T-helper 22 cell (primary cell): ENCODE results near the gene NCK2.
A peak's percentile ranks its signal among the peaks of the same experiment; 100 is the strongest.

Experiments
- DNase-seq: peaks from one replicate; pipeline ENCODE4 v3.0.0-alpha.2; 2020; ENCODE audit warnings: low read depth

NCK2 gene

DNA sequence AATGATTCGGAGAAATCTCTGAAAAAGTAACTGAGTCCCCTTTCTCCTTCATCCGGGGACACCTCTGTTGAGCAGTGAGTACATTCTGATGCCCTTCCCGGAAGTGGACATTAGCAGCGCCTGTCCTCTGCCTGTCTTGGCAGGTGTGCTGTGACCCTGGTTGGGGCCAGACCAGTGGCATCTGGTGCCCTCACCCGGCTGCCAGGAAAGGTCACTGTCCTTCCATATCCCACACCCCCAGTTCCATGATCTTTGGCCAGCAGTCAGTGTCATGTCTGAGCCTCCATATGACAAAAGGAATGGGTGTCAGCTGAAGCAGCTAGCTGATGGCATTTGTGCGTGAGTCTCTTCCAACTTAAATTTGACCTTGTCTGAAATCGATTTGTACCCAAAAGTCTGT lies 128.1 kb downstream of the NCK2 start:
- no peak for DNase-seq

DNA sequence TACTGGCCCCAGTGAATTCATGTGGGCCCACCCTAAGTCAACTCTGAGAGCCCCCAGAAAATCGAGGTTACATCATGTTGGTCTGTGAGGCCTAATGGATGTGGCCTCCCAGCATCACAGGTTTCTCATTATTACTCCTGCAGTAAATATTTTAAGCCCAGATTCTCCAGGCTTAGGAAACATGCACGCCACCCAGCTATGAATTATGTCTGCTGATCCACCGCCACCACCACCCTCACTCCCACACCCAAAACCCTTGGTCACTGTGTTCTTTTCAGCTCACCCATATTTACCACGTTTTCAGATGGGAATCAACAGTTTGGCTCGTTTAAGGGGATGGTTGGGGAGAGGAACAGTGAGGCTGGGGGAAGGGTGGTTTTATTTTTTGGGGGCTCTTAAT lies 128.6 kb downstream of the NCK2 start:
- no peak for DNase-seq

DNA sequence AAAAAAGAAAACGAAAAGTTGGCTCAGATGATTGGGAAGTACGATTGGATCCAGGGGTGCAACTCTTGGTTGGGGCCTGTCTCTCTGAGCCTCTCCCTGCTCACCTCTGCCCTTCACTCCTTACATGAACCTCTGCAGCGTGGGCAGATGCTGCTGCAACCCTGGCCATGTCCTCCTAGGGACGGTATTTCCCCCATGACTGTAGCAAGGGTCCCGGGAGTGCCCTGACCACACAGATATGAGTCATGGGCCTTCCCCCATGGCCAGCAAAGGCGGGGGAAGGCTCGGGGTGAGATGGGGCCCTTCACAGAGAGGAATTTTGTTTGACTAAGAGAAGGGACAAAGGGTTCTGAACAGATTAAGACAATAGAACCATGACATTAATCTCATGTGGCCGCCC lies 129.0 kb downstream of the NCK2 start:
- DNase-seq, result peak; percentile 64

DNA sequence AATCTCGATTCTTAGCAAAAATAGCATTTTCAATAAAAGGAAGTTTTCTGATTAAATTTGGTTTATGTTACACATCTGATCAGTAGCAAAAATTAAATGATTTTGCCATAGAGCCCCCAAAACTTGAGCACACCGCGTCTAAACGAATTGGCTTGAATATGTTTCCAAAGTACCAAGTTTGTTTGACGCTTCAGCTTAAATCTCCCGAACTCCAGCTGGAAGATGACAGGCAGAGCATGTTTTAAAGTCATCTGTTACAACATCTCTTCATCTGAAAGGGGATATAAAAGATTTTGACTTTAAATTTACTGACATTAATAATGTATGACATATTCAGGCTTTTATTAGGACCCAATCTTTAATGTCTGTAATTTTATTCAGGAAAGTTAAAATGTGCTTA lies 129.8 kb downstream of the NCK2 start:
- DNase-seq, result no peak

DNA sequence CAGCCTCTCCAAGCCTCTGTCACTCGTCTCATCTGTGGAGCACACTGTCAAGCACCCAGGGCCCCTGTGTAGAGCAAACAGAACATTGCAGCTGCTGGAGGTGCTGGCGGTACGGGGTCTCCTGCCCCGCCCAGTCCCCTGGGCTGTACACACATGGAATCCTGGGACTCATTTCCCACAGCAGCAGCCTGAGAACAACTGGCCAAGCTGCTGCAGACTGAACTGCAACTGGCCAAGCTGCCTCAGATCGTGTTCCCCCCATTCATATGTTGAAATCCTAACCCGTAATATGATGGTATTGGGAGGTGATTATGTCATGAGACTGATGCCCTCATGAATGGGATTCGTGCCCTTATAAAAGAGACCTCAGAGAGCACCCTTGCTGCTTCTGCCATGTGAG lies 130.5 kb downstream of the NCK2 start:
- DNase-seq, result no peak

DNA sequence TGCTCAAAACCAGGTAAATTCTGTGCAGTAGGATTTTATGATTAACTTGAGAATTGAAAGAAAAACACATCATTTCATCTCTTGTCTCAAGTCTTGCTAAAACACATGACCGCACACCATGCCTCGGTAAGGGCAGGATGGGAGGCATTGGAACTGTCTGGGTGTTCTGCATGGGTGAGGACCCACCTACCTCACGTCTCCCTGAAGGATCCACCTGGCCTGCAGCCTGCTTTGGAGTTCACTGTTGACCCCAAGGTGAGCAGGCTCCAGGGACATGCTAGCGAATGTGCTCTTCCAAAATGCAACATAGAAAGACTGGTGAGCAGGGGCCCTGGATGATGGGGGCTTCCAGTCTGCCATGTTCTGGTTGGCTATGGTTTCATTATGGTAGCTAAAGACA lies 131.5 kb downstream of the NCK2 start:
- no peak for DNase-seq

DNA sequence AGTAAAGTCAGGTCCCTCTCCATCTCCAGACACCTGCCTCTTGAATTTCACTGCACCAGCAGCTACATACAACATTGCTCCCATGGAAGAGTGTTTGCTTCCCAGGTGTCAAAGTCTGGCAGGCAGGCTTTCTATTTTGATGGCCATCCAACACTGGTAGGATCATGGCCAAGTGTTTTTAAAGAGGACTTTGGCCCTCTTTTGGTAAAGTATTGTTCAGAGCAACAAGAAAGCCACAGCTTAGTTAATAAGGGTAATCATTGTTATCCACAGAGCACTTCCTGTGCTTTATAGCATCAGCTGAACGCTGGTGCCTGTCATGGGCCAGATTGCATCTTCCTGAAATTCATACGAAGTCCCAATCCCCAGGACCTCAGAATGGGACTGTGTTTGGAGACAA lies 133.2 kb downstream of the NCK2 start:
- DNase-seq, result no peak

DNA sequence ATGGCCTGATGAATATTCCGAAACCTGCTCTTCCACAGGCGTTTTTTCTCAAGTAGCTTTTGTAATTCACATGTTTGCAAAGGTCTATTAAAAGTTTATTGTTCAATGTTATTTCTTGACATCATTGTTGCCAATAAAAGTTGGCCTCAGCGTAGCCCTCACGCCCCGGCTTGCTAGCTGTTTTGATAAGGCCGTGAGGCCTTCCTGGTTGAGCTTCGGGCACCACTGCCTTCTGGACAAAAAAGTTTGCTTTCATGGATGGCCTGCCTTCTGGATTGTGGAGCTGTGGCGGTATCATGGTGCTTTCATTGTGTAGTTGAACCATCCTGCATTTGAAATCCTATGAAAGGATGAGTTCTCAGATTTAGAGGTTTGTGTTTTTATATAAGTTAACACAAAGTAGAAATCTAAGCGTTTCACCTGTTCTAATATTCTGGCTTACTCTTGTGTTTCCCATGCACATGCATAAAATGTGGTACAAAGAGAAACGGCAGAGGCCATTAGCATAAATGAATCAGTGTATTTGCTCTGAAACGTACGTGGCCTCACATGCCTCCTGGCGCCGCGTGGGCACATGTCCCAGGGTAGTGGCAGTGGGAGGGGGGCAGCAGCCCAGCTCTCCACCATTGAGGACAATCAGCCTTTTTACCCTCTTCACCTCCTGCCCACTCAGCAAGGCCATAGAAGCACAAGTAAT lies 134.5 kb downstream of the NCK2 start:
- no peak for DNase-seq

DNA sequence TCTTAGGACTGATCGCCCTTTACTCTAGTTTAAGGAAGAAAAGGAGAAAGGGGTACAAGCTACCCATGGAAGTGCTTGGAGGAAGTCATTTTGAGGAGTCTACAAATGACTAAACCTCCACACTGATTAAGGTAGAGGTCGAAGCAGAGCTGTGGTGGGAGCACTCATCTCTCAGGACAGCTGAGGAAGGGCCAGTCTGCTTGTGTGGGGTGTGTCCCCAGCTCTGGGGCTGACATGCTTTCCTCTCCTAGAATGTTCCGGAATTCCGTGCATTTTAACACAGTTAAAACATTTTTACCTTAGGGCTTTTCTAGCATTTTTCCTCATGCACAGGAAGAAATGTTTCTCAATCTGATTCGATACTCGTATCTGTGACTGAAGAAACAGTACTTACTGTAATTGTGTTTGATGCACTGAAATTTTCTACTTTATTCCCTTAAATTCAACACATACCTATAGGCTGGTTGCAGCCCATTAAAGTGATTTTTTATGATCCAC lies 135.1 kb downstream of the NCK2 start:
- DNase-seq, result no peak

DNA sequence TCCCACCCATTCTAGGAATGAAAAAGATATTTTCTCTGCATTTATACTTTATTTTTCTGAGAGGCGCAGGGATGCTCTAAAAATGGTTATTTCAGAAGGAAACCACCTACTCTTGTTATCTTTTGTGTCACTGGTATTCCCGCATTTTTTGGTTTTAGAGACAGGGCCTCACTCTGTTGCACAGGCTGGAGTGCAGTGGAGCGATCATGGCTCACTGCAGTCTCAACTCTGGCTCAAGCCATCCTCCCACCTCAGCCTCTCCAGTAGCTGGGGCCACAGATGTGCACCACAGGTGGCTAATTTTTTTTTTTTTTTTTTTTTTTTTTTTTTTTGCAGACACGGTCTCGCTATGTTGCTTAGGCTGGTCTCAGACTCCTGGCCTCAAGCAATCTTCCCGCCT lies 135.9 kb downstream of the NCK2 start:
- no peak for DNase-seq

DNA sequence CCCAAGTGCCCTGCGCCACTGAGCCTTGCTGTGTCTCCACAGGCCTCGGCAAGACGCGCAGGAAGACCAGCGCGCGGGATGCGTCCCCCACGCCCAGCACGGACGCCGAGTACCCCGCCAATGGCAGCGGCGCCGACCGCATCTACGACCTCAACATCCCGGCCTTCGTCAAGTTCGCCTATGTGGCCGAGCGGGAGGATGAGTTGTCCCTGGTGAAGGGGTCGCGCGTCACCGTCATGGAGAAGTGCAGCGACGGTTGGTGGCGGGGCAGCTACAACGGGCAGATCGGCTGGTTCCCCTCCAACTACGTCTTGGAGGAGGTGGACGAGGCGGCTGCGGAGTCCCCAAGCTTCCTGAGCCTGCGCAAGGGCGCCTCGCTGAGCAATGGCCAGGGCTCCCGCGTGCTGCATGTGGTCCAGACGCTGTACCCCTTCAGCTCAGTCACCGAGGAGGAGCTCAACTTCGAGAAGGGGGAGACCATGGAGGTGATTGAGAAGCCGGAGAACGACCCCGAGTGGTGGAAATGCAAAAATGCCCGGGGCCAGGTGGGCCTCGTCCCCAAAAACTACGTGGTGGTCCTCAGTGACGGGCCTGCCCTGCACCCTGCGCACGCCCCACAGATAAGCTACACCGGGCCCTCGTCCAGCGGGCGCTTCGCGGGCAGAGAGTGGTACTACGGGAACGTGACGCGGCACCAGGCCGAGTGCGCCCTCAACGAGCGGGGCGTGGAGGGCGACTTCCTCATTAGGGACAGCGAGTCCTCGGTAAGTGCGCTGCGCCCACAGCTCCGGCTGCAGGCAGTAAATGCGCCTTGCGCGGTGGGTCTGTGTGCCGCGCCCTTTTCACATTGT lies 136.8 kb downstream of the NCK2 start:
- no peak for DNase-seq

DNA sequence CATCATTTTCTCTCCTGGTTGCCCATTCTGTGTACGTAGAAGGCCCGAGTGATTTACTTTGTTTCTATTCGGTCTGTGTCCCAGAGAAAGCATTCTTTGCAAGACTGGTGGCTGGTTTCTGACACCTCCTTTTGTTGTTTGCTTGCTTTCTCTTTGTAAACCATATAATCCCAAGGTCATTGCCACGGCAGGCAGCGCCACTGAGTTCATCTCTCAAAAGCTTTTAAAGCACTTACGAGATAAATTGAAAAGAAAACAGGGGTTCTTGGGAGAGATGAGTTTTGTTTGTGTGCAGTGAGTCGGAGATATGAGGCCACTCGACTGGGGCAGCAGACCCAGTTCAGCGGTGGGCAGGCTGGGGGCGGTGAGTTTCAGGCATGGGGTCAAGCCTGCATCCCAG lies 137.6 kb downstream of the NCK2 start:
- no peak for DNase-seq

DNA sequence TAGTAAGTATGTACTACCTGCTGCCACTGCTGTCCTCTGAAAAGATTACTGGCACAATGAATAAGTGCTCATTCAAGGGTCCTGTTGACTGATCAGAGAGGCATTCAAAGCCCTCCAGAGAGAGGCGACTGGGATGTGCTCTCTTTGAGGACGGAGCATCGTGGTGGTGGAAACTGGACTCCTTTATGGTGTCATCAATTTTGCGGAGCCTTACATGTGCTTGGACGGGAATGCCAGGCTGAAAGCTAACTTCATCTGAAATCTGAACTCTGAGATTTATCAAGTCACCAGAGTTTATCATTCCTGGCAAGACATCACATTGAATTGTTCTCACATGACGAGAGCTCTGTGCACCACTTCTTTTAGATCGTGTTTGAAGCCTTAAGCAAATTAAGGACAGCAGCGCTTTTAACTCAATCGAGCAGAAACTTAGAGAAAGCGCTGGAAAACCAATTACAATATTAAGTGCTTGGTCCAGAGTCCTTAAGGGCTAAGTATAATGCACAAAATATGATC lies 138.3 kb downstream of the NCK2 start:
- no peak for DNase-seq

DNA sequence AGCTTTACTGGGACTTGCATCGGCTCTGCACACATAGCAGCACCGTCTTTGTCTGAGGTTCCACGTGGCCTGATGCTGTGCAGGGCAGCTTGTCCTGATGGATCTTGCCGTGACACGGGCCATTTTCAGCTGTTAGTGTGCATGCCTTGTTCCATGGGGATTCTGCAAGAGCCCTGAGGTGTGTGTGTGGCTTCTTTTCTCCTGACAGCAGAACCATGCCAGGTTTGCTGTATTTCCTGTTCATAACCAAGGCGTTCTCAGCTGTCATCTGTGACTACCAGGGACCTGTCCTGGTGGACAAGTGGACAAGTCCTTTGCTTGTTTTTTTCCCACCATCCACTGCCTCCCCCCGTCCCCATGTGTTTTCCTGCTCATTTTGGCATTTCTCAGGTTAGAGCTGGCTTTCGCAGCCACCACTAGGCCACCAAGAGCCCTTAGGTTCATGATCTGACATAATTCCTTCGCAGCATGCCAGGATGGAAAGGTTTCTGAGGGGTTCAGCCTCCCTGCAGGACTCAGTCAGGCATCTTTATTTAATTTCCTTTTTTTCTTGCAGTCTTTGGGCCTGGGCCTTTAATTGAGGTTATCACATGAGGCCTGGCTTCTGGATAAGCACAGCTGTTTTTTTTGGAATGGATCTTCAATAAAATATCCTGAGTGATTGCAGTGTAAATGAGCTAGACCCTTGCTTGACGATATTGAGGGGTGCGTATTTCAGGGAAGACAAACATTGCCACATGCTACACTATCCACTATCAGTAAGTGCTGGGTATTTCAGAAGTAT lies 139.4 kb downstream of the NCK2 start:
- DNase-seq, result no peak

DNA sequence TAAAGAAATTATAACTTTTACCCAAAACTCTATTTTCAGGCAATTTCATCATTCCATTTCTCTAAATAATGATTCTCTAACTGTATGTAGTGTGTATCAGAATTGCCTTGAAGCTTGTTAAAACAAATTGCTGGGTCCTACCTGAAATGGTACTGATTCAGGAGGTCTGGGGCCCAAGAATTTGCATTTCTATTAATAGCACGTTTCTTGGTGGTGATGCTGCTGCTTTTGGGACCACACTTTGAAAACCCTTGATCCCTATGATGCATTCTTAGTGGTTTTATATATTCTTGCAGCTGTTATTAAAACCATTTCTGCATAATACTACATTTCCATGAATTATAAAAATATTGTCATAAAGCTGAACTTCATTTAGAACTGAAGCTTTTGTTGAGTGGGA lies 140.7 kb downstream of the NCK2 start:
- no peak for DNase-seq

DNA sequence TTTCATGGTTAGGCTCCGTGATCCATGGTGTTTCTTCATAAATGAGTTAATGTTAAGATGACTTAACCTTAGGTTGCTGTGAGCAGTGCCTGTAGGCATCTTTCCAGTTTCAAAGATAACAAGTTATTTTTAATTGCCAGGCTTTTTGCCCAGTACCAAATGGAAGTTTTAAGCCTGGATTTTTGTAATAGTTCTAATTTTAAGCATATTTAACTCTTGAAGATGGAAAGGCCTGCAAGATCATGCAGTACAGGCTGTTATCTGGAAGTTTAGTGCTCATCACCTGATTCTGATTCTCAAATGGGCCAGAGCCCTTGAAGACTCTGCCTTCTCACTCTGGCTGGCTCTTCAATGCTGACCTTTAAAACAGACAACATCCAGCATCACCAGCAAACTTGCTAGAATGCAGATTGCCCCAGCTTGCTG lies 141.3 kb downstream of the NCK2 start:
- no peak for DNase-seq

DNA sequence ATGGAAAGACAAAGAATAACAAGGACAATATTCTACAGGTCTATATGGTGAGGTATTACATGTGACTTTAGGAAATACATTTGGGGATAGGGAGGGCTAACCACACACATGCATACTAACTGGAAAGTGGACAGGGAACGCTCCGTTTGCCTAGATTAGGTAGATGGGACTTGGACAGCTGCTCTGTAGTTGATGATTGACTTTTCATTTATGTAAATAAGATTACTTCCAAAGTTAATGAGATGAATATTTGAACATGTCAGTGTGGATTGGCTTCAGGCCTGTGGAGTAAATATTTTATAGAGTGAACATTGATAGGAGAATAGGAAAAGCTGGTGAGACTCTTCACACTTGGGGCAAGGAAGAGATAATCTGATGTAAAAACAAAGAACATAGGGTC lies 142.0 kb downstream of the NCK2 start:
- DNase-seq, result no peak

DNA sequence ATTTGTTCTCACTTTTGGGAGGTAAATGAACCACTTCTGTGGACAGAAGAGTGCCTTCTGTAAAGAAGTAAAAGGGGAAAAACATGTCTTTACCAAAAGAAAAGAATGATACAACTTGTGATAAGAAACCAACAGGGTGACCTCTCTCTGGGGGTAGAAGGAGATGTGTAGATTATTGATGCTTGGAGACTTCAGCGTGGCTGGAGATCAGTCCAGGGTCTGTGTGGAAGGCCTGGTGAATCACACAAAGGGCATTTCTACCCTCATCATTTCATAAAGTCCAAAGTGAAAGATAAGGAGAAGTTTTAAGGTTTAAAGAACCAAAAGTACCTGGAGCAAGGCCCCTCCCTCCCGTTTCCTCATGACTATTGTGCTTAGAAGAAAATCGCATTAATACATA lies 142.5 kb downstream of the NCK2 start:
- DNase-seq, result no peak

DNA sequence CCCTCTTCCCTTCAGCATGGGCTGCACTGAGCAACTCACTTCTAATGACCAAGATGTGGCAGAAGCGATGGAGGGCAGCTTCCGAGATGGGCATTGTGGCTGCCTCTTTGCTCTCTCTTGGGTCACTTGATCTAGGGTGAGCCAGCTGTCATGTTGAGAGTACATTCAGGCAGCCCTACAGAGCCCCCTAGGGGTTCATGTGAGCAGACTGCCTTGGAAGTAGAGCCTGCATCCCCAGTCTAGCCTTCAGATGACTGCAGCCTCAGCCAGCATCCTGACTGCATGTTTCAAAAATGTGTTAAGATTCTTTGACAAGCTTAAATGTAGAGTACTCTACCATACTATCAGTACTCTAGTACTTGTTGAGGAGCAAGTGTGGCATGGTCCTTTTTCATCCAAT lies 143.9 kb downstream of the NCK2 start:
- no peak for DNase-seq

DNA sequence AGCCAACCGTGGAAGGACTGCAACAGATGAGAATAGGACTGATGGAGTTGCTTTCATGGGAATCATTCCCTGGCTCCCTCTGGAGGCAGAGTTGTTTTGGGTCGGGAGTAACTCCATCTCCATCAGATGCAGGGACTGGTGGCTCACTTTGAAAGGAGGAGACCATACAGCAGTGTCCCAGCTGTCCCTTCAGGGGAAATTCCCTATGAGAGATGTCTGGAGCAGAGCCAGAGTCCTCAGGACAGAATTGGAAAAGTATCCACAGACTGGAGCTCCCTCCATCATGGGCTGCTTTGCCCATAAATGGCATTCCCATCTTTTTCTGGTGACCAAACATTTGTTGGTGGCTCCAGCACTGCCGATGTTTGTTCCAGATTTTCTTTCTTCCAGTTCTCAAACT lies 144.3 kb downstream of the NCK2 start:
- DNase-seq, result no peak

DNA sequence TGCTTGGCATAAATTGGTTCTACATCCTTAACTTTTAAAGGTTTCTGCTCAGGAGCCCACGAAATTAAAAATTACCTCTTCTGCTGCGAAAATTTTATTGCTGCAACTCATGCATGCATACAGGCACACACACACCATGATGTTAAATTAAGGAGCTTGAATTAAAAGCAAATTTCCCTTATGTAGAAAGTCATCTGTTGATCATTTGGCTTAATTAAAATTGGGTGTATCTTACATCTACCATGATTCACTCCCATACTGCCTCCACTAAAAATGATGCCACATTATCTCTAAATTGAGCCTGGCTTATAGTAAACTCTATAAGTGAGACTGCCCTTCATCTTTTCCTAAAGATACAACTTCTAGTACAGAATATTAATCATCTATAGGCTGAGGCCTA lies 145.4 kb downstream of the NCK2 start:
- no peak for DNase-seq

DNA sequence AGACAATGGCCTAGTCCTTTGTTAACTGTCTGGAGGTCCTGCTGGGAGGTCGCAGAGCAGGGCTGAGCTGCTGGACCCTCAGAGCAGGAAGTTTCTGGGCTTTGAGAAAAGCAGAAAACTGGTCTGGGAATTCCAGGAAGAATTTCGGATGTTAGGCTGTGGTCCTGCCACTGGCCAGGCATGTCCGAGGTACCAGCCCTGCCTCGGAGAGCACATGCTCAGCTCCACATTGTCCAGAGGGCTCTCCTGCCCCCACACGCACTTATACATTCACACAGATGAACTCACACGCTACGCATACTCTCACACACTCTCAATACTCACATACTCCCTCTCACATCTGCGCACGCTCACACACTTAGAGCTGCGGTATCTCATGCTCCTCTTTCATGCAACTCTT lies 146.1 kb downstream of the NCK2 start:
- no peak for DNase-seq
